MM.1S (cell line): ENCODE results near the gene SLC38A11.

Experiments used
- DNase-seq: peaks from one replicate; pipeline ENCODE4 v3.0.0-alpha.2; 2015
- H2AFZ ChIP-seq: fragments of 300-600 bp; sonication (generic); 2 replicates; pipeline ENCODE4 v1.6.0; 2016; ENCODE audit warnings: antibody characterized with exemption, low read length
- H3F3A ChIP-seq: fragments of 300-600 bp; sonication (generic); 2 replicates; pipeline ENCODE4 v1.6.1; 2016; ENCODE audit warnings: mild to moderate bottlenecking, antibody characterized with exemption, low read length, moderate library complexity, mixed read lengths; ENCODE audit not compliant: insufficient read depth
- H3K27ac ChIP-seq: fragments of 300-600 bp; sonication (generic); 2 replicates; pipeline ENCODE4 v1.5.1; 2016; ENCODE audit warnings: mild to moderate bottlenecking, low read length
- H3K27me3 ChIP-seq: fragments of 300-600 bp; sonication (generic); replicated peaks from 2 replicates; pipeline ENCODE4 v1.6.0; 2016; ENCODE audit warnings: low read length; ENCODE audit not compliant: insufficient read depth
- H3K36me3 ChIP-seq: fragments of 300-600 bp; sonication (generic); replicated peaks from 2 replicates; pipeline ENCODE4 v1.6.1; 2016; ENCODE audit warnings: mild to moderate bottlenecking, low read length, mixed read lengths; ENCODE audit not compliant: insufficient read depth
- H3K4me1 ChIP-seq: fragments of 300-600 bp; sonication (generic); 2 replicates; pipeline ENCODE4 v1.6.1; 2016; ENCODE audit warnings: low read length, mixed read lengths
- H3K4me2 ChIP-seq: fragments of 300-600 bp; sonication (generic); 2 replicates; pipeline ENCODE4 v1.6.0; 2016; ENCODE audit warnings: low read depth, low read length
- H3K4me3 ChIP-seq: fragments of 300-600 bp; sonication (generic); 2 replicates; pipeline ENCODE4 v1.5.1; 2016; ENCODE audit warnings: low read length, mixed read lengths
- H3K79me2 ChIP-seq: fragments of 300-600 bp; sonication (generic); 2 replicates; pipeline ENCODE4 v1.6.1; 2016; ENCODE audit warnings: mixed run types, low read length, mixed read lengths
- H3K9ac ChIP-seq: fragments of 300-600 bp; sonication (generic); 2 replicates; pipeline ENCODE4 v1.6.1; 2016; ENCODE audit warnings: low read length, mixed read lengths
- H3K9me2 ChIP-seq: fragments of 300-600 bp; sonication (generic); replicated peaks from 2 replicates; pipeline ENCODE4 v1.6.1; 2016; ENCODE audit warnings: mild to moderate bottlenecking, low read length, mixed read lengths; ENCODE audit not compliant: insufficient read depth
- H3K9me3 ChIP-seq: fragments of 300-600 bp; sonication (generic); replicated peaks from 2 replicates; pipeline ENCODE4 v1.6.1; 2016; ENCODE audit warnings: mild to moderate bottlenecking, low read length, mixed read lengths; ENCODE audit not compliant: insufficient read depth
- H4K20me1 ChIP-seq: fragments of 300-600 bp; sonication (generic); 2 replicates; pipeline ENCODE4 v1.6.1; 2016; ENCODE audit warnings: mild to moderate bottlenecking, low read length, moderate library complexity, mixed read lengths; ENCODE audit not compliant: insufficient read depth
- CTCF ChIP-seq: fragments of 300-600 bp; sonication (generic); IDR thresholded peaks from 2 replicates; pipeline ENCODE4 v1.5.1; 2016; ENCODE audit warnings: antibody characterized with exemption, low read length, mixed read lengths
- EZH2 ChIP-seq: fragments of 300-600 bp; sonication (generic); optimal IDR thresholded peaks from 2 replicates; pipeline ENCODE3; 2017; ENCODE audit warnings: low read depth, mild to moderate bottlenecking, antibody characterized with exemption, low read length, mixed read lengths
- EZH2phosphoT487 ChIP-seq: fragments of 300-600 bp; sonication (generic); IDR thresholded peaks from 2 replicates; pipeline ENCODE4 v1.6.1; 2018; ENCODE audit warnings: antibody characterized with exemption, low read length

SLC38A11 gene

GRCh38 chr2:164954186-164954585 is 1.1 kb downstream of the SLC38A11 start:
- no peaks in the 10 kb centered on the region for H4K20me1 ChIP-seq
- no peaks in the 10 kb centered on the region for H3K27me3 ChIP-seq
- no peak for TF ChIP-seq CTCF
- no peak for TF ChIP-seq EZH2phosphoT487
- no peak for TF ChIP-seq EZH2
- no peaks in the 10 kb centered on the region for H3F3A ChIP-seq
- no peaks in the 10 kb centered on the region for H3K36me3 ChIP-seq
- no peak overlapping the region for H3K27ac ChIP-seq
- H3K4me1 ChIP-seq: no peaks in the 10 kb centered on the region
- no peak overlapping the region for H3K9ac ChIP-seq
- no peak overlapping the region for H2AFZ ChIP-seq
- H3K4me2 ChIP-seq: no peak overlapping the region
- no peaks in the 10 kb centered on the region for H3K79me2 ChIP-seq
- no peak overlapping the region for H3K4me3 ChIP-seq
- H3K9me3 ChIP-seq: no peaks in the 10 kb centered on the region
- DNase-seq: no peak
- no peaks in the 10 kb centered on the region for H3K9me2 ChIP-seq

GRCh38 chr2:164953279-164953678 is 2.0 kb downstream of the SLC38A11 start:
- Histone ChIP-seq H3K27me3 (no peaks in the 10 kb centered on the region), H4K20me1 (no peaks in the 10 kb centered on the region), H3K36me3 (no peaks in the 10 kb centered on the region), H3K9ac (no peak overlapping the region), H3K4me2 (no peak overlapping the region), H3K4me3 (no peak overlapping the region), H2AFZ (no peak overlapping the region), H3K9me3 (no peaks in the 10 kb centered on the region), H3K79me2 (no peaks in the 10 kb centered on the region), H3K27ac (no peak overlapping the region), H3K9me2 (no peaks in the 10 kb centered on the region), H3K4me1 (no peaks in the 10 kb centered on the region), H3F3A (no peaks in the 10 kb centered on the region)
- no peak for DNase-seq
- TF ChIP-seq EZH2 (no peak), CTCF (no peak), EZH2phosphoT487 (no peak)

- H3K9ac ChIP-seq: no peak overlapping the region
- no peaks in the 10 kb centered on the region for H3K4me1 ChIP-seq
- no peaks in the 10 kb centered on the region for H3K9me3 ChIP-seq
- no peak overlapping the region for H3K4me2 ChIP-seq
- H2AFZ ChIP-seq: no peak overlapping the region
- H4K20me1 ChIP-seq: no peaks in the 10 kb centered on the region
- no peak overlapping the region for H3K27ac ChIP-seq
- no peak for TF ChIP-seq CTCF
- TF ChIP-seq EZH2phosphoT487: no peak
- TF ChIP-seq EZH2: no peak
- H3K4me3 ChIP-seq: no peak overlapping the region
- no peaks in the 10 kb centered on the region for H3K27me3 ChIP-seq
- no peaks in the 10 kb centered on the region for H3K79me2 ChIP-seq
- no peaks in the 10 kb centered on the region for H3K36me3 ChIP-seq
- H3F3A ChIP-seq: no peaks in the 10 kb centered on the region
- DNase-seq: no peak
- H3K9me2 ChIP-seq: no peaks in the 10 kb centered on the region
Observed at GRCh38 chr2:164952057-164952702, 3.1 kb downstream of the SLC38A11 start.
